Measurements from ENCODE around the gene TNS2.

TNS2 gene

GRCh38 chr12:53042607-53043454 lies 7.0 kb upstream of the TNS2 start:
- no peak for DNase-seq (ENCODE audit: low read depth in 3 of 3)

- no peak for DNase-seq (ENCODE audit: low read depth in 3 of 3)
These were observed 5.7 kb upstream of the TNS2 start for GRCh38 chr12:53044052-53044581.

- DNase-seq (ENCODE audit: low read depth in 3 of 3): no peak
These were observed 4.8 kb upstream of the TNS2 start for GRCh38 chr12:53044896-53045695.

GRCh38 chr12:53045696-53046045 lies 4.2 kb upstream of the TNS2 start:
- no peak for DNase-seq (ENCODE audit: low read depth in 3 of 3)

GRCh38 chr12:53046655-53047220 lies 3.1 kb upstream of the TNS2 start:
- peak; percentile 12 to 43 (median 33) for DNase-seq (ENCODE audit: low read depth in 3 of 3)

GRCh38 chr12:53047221-53048032 lies 2.4 kb upstream of the TNS2 start:
- peak; percentile 21 to 54 (median 36) for DNase-seq (ENCODE audit: low read depth in 3 of 3)

GRCh38 chr12:53048033-53048779 lies 1.7 kb upstream of the TNS2 start:
- no peak for DNase-seq (ENCODE audit: low read depth in 3 of 3)

- no peak for DNase-seq (ENCODE audit: low read depth in 3 of 3)
These were observed 974 bp upstream of the TNS2 start for GRCh38 chr12:53048780-53049401.

- DNase-seq (ENCODE audit: low read depth in 3 of 3): no peak
These were observed 677 bp downstream of the TNS2 start for GRCh38 chr12:53050426-53051057.

GRCh38 chr12:53051058-53051880 lies 1.4 kb downstream of the TNS2 start:
- no peak for DNase-seq (ENCODE audit: low read depth in 3 of 3)

GRCh38 chr12:53051881-53052412 lies 2.1 kb downstream of the TNS2 start:
- DNase-seq (ENCODE audit: low read depth in 3 of 3): no peak

- no peak for DNase-seq (ENCODE audit: low read depth in 3 of 3)
These were observed 2.8 kb downstream of the TNS2 start for GRCh38 chr12:53052419-53053217.

GRCh38 chr12:53053218-53054111 lies 3.6 kb downstream of the TNS2 start:
- DNase-seq (ENCODE audit: low read depth in 3 of 3): peak; percentile 20 to 49 (median 24)

- peak; percentile 84 to 95 (median 89) for DNase-seq (ENCODE audit: low read depth in 3 of 3)
These were observed 4.4 kb downstream of the TNS2 start for GRCh38 chr12:53054112-53054878.

- DNase-seq (ENCODE audit: low read depth in 3 of 3): no peak
These were observed 5.8 kb downstream of the TNS2 start for GRCh38 chr12:53055471-53056266.

All from stimulated activated CD4-positive, alpha-beta T cell treated with anti-CD3 and anti-CD28 coated beads, TNF-alpha, amount 100 ng/mL, for 48 hours (primary cell).